Measurements from ENCODE around the gene SPNS2.

Gene SPNS2

GRCh38 chr17:4538236-4539002 is 39.7 kb downstream of the SPNS2 start:
- DNase-seq, result no peak

GRCh38 chr17:4539025-4539424 is 40.3 kb downstream of the SPNS2 start:
- DNase-seq, result no peak

- DNase-seq, result no peak
These were observed 41.0 kb downstream of the SPNS2 start for GRCh38 chr17:4539576-4540223.

- DNase-seq, result no peak
These were observed 41.6 kb downstream of the SPNS2 start for GRCh38 chr17:4540224-4540651.

- no peak for DNase-seq
These were observed 42.1 kb downstream of the SPNS2 start for GRCh38 chr17:4540687-4541327.

- DNase-seq, result no peak
These were observed 42.8 kb downstream of the SPNS2 start for GRCh38 chr17:4541328-4542002.

- DNase-seq, result no peak
These were observed 43.5 kb downstream of the SPNS2 start for GRCh38 chr17:4542003-4542725.

- DNase-seq, result no peak
These were observed 44.1 kb downstream of the SPNS2 start for GRCh38 chr17:4542726-4543191.

- no peak for DNase-seq
These were observed 44.9 kb downstream of the SPNS2 start for GRCh38 chr17:4543557-4544026.

GRCh38 chr17:4544135-4544950 is 45.7 kb downstream of the SPNS2 start:
- no peak for DNase-seq

- no peak for DNase-seq
These were observed 46.2 kb downstream of the SPNS2 start for GRCh38 chr17:4544951-4545216.

GRCh38 chr17:4545217-4545951 is 46.7 kb downstream of the SPNS2 start:
- DNase-seq, result no peak

GRCh38 chr17:4547118-4547906 is 48.6 kb downstream of the SPNS2 start:
- no peak for DNase-seq

- DNase-seq, result no peak
These were observed 49.4 kb downstream of the SPNS2 start for GRCh38 chr17:4548061-4548461.

- no peak for DNase-seq
These were observed 50.2 kb downstream of the SPNS2 start for GRCh38 chr17:4548721-4549531.

- DNase-seq, result no peak
These were observed 51.3 kb downstream of the SPNS2 start for GRCh38 chr17:4549781-4550533.

- no peak for DNase-seq
These were observed 51.9 kb downstream of the SPNS2 start for GRCh38 chr17:4550534-4551039.

GRCh38 chr17:4551141-4551540 is 52.5 kb downstream of the SPNS2 start:
- no peak for DNase-seq
